Keratinocyte (primary cell): ENCODE measurements around the gene CCT6B.

Experiments used
- EZH2 ChIP-seq: IDR thresholded peaks from one replicate; pipeline ENCODE4 v1.6.1; 2012; ENCODE audit warnings: inconsistent platforms, mild to moderate bottlenecking, low read length, moderate library complexity
- TF ChIP-seq, protein P1 (sequence below), 3 experiments: IDR thresholded peaks in 1 of 3; conservative IDR thresholded peaks in 1 of 3; optimal IDR thresholded peaks in 1 of 3; 2 replicates in 2 of 3; 3 replicates in 1 of 3; pipeline versions ENCODE3 to v1.5.1; 2011; ENCODE audit warnings: low read length in 3 of 3, mild to moderate bottlenecking in 3 of 3, moderate library complexity in 2 of 3, control low read depth in 1 of 3, inconsistent platforms in 1 of 3; ENCODE audit not compliant: insufficient read depth in 2 of 3; ENCODE audit errors: extremely low read depth in 1 of 3

DNA sequence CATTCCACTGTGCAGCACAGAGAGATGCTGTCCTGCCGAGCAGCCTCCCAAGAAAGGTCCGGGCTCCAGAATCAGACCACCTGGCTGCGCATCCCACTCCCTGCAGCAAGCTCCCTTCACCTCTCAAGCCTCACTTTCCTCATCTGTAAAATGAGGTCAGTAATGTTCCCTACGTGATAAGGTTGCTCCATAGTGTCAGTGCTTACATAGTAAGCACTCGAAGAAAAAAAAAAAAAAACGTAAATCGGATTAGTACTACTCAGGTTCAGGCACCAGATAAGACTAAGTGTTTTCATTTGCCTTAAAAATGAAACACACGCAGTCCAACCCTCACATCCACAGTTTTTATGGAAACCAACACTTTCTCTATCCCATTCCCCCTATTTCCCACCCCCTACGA lies 76.7 kb downstream of the CCT6B start:
- TF ChIP-seq, protein P1, sequence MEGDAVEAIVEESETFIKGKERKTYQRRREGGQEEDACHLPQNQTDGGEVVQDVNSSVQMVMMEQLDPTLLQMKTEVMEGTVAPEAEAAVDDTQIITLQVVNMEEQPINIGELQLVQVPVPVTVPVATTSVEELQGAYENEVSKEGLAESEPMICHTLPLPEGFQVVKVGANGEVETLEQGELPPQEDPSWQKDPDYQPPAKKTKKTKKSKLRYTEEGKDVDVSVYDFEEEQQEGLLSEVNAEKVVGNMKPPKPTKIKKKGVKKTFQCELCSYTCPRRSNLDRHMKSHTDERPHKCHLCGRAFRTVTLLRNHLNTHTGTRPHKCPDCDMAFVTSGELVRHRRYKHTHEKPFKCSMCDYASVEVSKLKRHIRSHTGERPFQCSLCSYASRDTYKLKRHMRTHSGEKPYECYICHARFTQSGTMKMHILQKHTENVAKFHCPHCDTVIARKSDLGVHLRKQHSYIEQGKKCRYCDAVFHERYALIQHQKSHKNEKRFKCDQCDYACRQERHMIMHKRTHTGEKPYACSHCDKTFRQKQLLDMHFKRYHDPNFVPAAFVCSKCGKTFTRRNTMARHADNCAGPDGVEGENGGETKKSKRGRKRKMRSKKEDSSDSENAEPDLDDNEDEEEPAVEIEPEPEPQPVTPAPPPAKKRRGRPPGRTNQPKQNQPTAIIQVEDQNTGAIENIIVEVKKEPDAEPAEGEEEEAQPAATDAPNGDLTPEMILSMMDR (optimal IDR thresholded peaks at IDR 0.05 in 1 of 3, IDR thresholded peaks at IDR 0.05 in 1 of 3, conservative IDR thresholded peaks at IDR 0.05 in 1 of 3; ENCODE audit: extremely low read depth in 1 of 3, insufficient read depth in 2 of 3, low read length in 3 of 3), result no peak
- TF ChIP-seq EZH2, result no peak
